Liver (tissue), 9 donors: ENCODE results near the gene IFT80. TPM values are rescaled to one million over a fixed set of nuclear protein-coding genes. Genes with fewer than 3 reads are reported as not detected.

Experiments used
- DNase-seq: peaks from one replicate; pipeline ENCODE4 v3.0.0-alpha.2; 2017; ENCODE audit warnings: low spot score
- H3K27ac ChIP-seq, 2 donors: one replicate each; pipeline ENCODE4 v1.7.0; 2013; ENCODE audit warnings: inconsistent platforms in 2 of 2, low read length in 2 of 2, control low read depth in 1 of 2, low read depth in 1 of 2, mild to moderate bottlenecking in 1 of 2
- H3K27me3 ChIP-seq, 4 donors: one replicate each; pipeline versions ENCODE4 v1.6.1 to v1.7.0; 2013; ENCODE audit warnings: low read length in 3 of 4, inconsistent platforms in 1 of 4, mild to moderate bottlenecking in 1 of 4, moderate library complexity in 1 of 4; ENCODE audit not compliant: control insufficient read depth in 4 of 4, insufficient read depth in 4 of 4
- H3K36me3 ChIP-seq, 4 donors: one replicate each; pipeline versions ENCODE4 v1.6.1 to v1.7.0; 2013; ENCODE audit warnings: low read length in 3 of 4, mild to moderate bottlenecking in 3 of 4, low read depth in 1 of 4, moderate library complexity in 1 of 4; ENCODE audit not compliant: control insufficient read depth in 4 of 4, insufficient read depth in 3 of 4
- H3K4me1 ChIP-seq, 4 donors: one replicate each; pipeline versions ENCODE4 v1.6.1 to v1.7.0; 2013; ENCODE audit warnings: low read length in 3 of 4, mild to moderate bottlenecking in 3 of 4, moderate library complexity in 1 of 4; ENCODE audit not compliant: control insufficient read depth in 4 of 4, insufficient read depth in 4 of 4
- H3K4me3 ChIP-seq, 3 donors: one replicate each; pipeline versions ENCODE4 v1.6.1 to v1.7.0; 2013; ENCODE audit warnings: low read length in 3 of 3, control low read depth in 1 of 3, low read depth in 1 of 3, mild to moderate bottlenecking in 1 of 3
- H3K9ac ChIP-seq, 2 donors: one replicate each; pipeline ENCODE4 v1.7.0; 2013; ENCODE audit warnings: low read length in 2 of 2, mild to moderate bottlenecking in 2 of 2, moderate library complexity in 2 of 2, control low read depth in 1 of 2, low read depth in 1 of 2
- H3K9me3 ChIP-seq, 4 donors: one replicate each; pipeline versions ENCODE4 v1.6.1 to v1.7.0; 2013; ENCODE audit warnings: low read length in 3 of 4; ENCODE audit not compliant: control insufficient read depth in 4 of 4
- ATF3 ChIP-seq: IDR thresholded peaks from 2 replicates; pipeline ENCODE4 v1.6.1; 2016; ENCODE audit warnings: antibody characterized with exemption
- CTCF ChIP-seq: fragments of 150-350 bp; IDR thresholded peaks from 2 replicates; pipeline ENCODE4 v1.5.1; 2017; ENCODE audit warnings: improper control_type of control experiment, low read depth, low read length; ENCODE audit not compliant: missing input control
- EGR1 ChIP-seq, 2 donors: IDR thresholded peaks; 2 replicates each; pipeline ENCODE4 v1.6.1; 2016 to 2018; ENCODE audit warnings: antibody characterized with exemption in 2 of 2, low read depth in 2 of 2
- FOXA1 ChIP-seq: IDR thresholded peaks from 2 replicates; pipeline ENCODE4 v1.6.1; 2016; ENCODE audit warnings: antibody characterized with exemption
- HNF4A ChIP-seq, 2 donors: conservative IDR thresholded peaks; 2 replicates each; pipeline ENCODE4 v1.6.1; 2016; ENCODE audit warnings: antibody characterized with exemption in 2 of 2, mild to moderate bottlenecking in 2 of 2
- HNF4G ChIP-seq: IDR thresholded peaks from 2 replicates; pipeline ENCODE4 v1.6.1; 2016; ENCODE audit warnings: antibody characterized with exemption
- JUND ChIP-seq, 2 donors: IDR thresholded peaks; 2 replicates each; pipeline ENCODE4 v1.6.1; 2016; ENCODE audit warnings: antibody characterized with exemption in 2 of 2
- MAX ChIP-seq: IDR thresholded peaks from 2 replicates; pipeline ENCODE4 v1.6.1; 2016; ENCODE audit warnings: antibody characterized with exemption
- NR2F2 ChIP-seq: IDR thresholded peaks from 2 replicates; pipeline ENCODE4 v1.6.1; 2016; ENCODE audit warnings: antibody characterized with exemption
- RAD21 ChIP-seq, 2 donors: IDR thresholded peaks; 2 replicates each; pipeline ENCODE4 v1.6.1; 2016; ENCODE audit warnings: antibody characterized with exemption in 2 of 2, mild to moderate bottlenecking in 2 of 2
- REST ChIP-seq: IDR thresholded peaks from 2 replicates; pipeline ENCODE4 v1.6.1; 2016; ENCODE audit warnings: antibody characterized with exemption, mild to moderate bottlenecking
- RXRA ChIP-seq, 2 donors: IDR thresholded peaks; 2 replicates each; pipeline ENCODE4 v1.6.1; 2017 to 2018; ENCODE audit warnings: antibody characterized with exemption in 2 of 2, mild to moderate bottlenecking in 1 of 2
- TAF1 ChIP-seq: conservative IDR thresholded peaks from 2 replicates; pipeline ENCODE4 v1.6.1; 2016; ENCODE audit warnings: antibody characterized with exemption, mild to moderate bottlenecking
- YY1 ChIP-seq: IDR thresholded peaks from 2 replicates; pipeline ENCODE4 v1.6.1; 2016; ENCODE audit warnings: antibody characterized with exemption, mild to moderate bottlenecking
- ZBTB33 ChIP-seq: IDR thresholded peaks from 2 replicates; pipeline ENCODE4 v1.6.1; 2016; ENCODE audit warnings: antibody characterized with exemption
- WGBS: extraction: QIAGEN DNeasy Blood & Tissue Kit; methylation state at CpG from one replicate; pipeline ENCODE4 v1.1.7; 2013; 5-methylcytosine and 5-hydroxymethylcytosine counted together
- polyA plus RNA-seq, 2 donors: library from polyadenylated mRNA; stranded (reverse) in 1 of 2; unstranded in 1 of 2; fragments of 200-250 nt in 1 of 2; fragments of >200 nt in 1 of 2; fragmentation: Nextera tagmentation in 1 of 2; extraction: Ambion mirVana in 1 of 2; gene quantifications; one replicate each; pipeline versions ENCODE4 v1.2.1 to v1.2.3, GENCODE V29; 2013 to 2015
- total RNA-seq, 2 donors: library from RNA; depleted of rRNA; stranded (reverse); fragments of >200 nt; gene quantifications; one replicate each; pipeline ENCODE4 v1.2.3, GENCODE V29; 2014
- donor health status: healthy.
- donor health status: healthy.
- donor health status: healthy.
- donor health status: healthy.
- donor health status: healthy.

Gene IFT80
- total and polyA plus RNA-seq, 4 donors = 3.5 to 15.7 (median 8.3) TPM

- H3K9me3 ChIP-seq = no peaks in the 10 kb centered on the region
- H3K4me1 ChIP-seq = no peaks in the 10 kb centered on the region
- DNase-seq = no peak
- H3K27me3 ChIP-seq = no peaks in the 10 kb centered on the region
- H3K9ac ChIP-seq = no peak overlapping the region
- H3K4me3 ChIP-seq = no peak overlapping the region
- 88% methylated on average over 10 of the region's 10 CpGs for WGBS
- TF ChIP-seq ZBTB33 (no peak), RXRA (IDR thresholded peaks at IDR 0.05) (no peak), ATF3 (no peak), CTCF (no peak), REST (no peak), HNF4G (no peak), TAF1 (no peak), YY1 (no peak), EGR1 (IDR thresholded peaks at IDR 0.05; ENCODE audit: low read depth in 2 of 2) (no peak), JUND (IDR thresholded peaks at IDR 0.05) (no peak), FOXA1 (no peak), NR2F2 (no peak), HNF4A (conservative IDR thresholded peaks at IDR 0.05) (no peak), MAX (no peak), RAD21 (IDR thresholded peaks at IDR 0.05) (no peak)
- no peak overlapping the region for H3K27ac ChIP-seq
- H3K36me3 ChIP-seq = peaks cover 0 to 6% (median 2%) of the 10 kb centered on the region in 4 donors
These were observed 11.0 kb upstream of the IFT80 start for GRCh38 chr3:160409812-160410610.
